NCI-H1105 (cell line): ENCODE results near the gene AFP.
"Not testable (repeated sequence)": the region's sequence is repeated elsewhere in the genome, so short reads cannot be mapped to it uniquely, and the experiment has no call there.

Experiments used
- DNase-seq: peaks from one replicate; lab custom pipeline; 2025; lab: John Stamatoyannopoulos, UW

Gene AFP

GRCh38 chr4:73435984-73436383 is at the start of gene AFP:
TSS of gene AFP (plus strand) at chr4:73436221. CDS start at chr4:73436263, 42 bp downstream.
- no peak for DNase-seq

- no peak for DNase-seq
These were observed 48.5 kb upstream of the AFP start for GRCh38 chr4:73387552-73387951.

GRCh38 chr4:73388887-73389286 is 47.1 kb upstream of the AFP start:
- DNase-seq = no peak

GRCh38 chr4:73389663-73390062 is 46.4 kb upstream of the AFP start:
- not testable (repeated sequence) for DNase-seq

GRCh38 chr4:73391774-73392173 is 44.2 kb upstream of the AFP start:
- no peak for DNase-seq

GRCh38 chr4:73392936-73393335 is 43.1 kb upstream of the AFP start:
- no peak for DNase-seq

GRCh38 chr4:73396304-73396703 is 39.7 kb upstream of the AFP start:
- no peak for DNase-seq

GRCh38 chr4:73396993-73397972 is 38.7 kb upstream of the AFP start:
- no peak for DNase-seq

- DNase-seq = no peak
These were observed 34.6 kb upstream of the AFP start for GRCh38 chr4:73401412-73401811.

GRCh38 chr4:73404042-73404441 is 32.0 kb upstream of the AFP start, which contains the start of gene ALB:
TSS of gene ALB (plus strand) at chr4:73404287. CDS start at chr4:73404328, 41 bp downstream.
- DNase-seq = no peak

- DNase-seq = no peak
These were observed 31.6 kb upstream of the AFP start for GRCh38 chr4:73404457-73404856.

GRCh38 chr4:73405138-73405537 is 30.9 kb upstream of the AFP start:
- DNase-seq = no peak

GRCh38 chr4:73406548-73406875 is 29.5 kb upstream of the AFP start:
- no peak for DNase-seq

- DNase-seq = no peak
These were observed 28.8 kb upstream of the AFP start for GRCh38 chr4:73407227-73407673.

- no peak for DNase-seq
These were observed 27.7 kb upstream of the AFP start for GRCh38 chr4:73408181-73408867.

GRCh38 chr4:73409012-73409862 is 26.8 kb upstream of the AFP start:
- no peak for DNase-seq

GRCh38 chr4:73409978-73410548 is 26.0 kb upstream of the AFP start:
- no peak for DNase-seq

- no peak for DNase-seq
These were observed 24.9 kb upstream of the AFP start for GRCh38 chr4:73410916-73411730.

GRCh38 chr4:73411731-73412414 is 24.1 kb upstream of the AFP start:
- DNase-seq = no peak

GRCh38 chr4:73413294-73413755 is 22.7 kb upstream of the AFP start:
- no peak for DNase-seq
